NCI-H187 (cell line): Measurements from ENCODE around the gene WAPL.

Experiments
- DNase-seq, 2 experiments: peaks; one replicate each; lab custom pipeline; 2025; lab: John Stamatoyannopoulos, UW

WAPL gene

DNA sequence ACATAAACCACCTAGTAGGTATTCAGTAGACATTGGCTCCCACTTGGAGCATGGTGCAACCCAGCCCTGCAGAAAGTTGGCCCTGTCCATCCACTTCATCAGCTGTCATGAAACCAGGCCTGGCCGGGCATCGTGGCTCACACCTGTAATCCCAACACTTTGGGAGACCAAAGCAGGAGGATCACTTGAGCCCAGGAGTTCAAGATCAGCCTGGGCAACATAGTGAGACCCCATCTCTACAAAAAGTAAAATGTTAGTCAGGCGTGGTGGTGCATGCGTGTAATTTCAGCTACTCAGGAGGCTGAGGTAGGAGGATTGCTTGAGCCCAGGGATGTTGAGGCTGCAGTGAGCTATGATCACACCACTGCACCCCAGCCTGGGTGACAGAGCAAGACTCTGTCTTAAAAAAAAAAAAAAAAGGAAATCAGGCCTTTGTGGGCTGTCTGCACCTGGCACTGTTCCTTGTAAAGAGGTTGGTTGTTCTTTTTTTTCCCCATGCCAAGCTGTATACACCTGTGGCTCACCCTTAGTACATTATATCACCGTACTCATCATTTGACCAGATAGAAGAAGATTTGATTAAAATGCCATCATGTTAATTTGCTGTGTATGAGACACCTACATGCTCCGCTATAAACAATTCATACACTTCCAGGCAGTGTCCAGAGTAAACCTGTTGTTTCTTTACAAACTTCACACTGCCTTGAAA is 109.6 kb downstream of the WAPL start:
- DNase-seq, result no peak

DNA sequence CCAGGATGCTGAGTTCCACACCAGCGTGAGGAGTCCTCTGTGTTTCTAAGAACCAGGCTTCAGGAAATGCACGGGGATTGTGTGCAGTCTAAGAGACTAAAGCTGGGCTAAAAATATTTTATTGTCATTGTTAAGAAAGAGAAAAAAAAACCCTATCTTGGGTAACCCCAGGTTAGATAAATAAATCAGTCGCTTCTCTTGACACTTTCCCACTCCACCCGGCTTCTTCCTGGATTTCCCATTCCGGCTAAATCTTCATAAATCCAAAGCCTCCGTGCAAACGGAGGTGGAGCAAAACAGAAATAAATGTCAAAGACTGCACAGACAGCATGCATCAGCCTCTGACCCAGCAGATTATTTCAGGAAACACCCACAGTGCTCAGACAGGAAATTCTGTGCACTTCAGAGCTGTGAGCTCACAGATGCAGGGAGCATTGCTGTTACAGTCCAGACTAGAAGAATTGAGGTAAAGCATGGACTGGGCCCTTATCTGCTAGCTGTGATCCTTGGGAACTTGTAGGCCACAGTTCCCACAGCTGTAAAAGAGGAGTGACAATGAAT is 110.2 kb downstream of the WAPL start:
- DNase-seq, result no peak

- no peak for DNase-seq
Measured at GRCh38 chr10:86410542-86411124, 111.0 kb downstream of the WAPL start.

DNA sequence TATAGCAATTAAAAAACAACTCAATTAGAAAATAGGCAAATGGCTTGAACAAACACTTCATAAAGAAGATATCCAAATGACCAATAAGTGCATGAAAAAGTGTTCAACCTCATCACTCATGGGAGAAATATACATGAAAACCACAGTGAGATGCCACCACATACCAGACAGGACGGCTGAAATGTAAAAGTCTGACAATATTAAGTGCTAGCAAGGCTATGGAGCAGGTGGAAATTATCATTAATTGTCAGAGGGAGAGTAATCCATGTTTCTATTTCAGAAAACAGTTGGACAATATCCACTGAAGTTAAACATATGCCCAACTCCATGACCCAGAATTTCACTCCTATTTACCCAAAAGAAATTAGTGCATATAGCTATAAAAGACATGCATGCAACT is 112.4 kb downstream of the WAPL start:
- DNase-seq, result no peak

GRCh38 chr10:86403183-86403797 is 118.3 kb downstream of the WAPL start:
- no peak for DNase-seq

DNA sequence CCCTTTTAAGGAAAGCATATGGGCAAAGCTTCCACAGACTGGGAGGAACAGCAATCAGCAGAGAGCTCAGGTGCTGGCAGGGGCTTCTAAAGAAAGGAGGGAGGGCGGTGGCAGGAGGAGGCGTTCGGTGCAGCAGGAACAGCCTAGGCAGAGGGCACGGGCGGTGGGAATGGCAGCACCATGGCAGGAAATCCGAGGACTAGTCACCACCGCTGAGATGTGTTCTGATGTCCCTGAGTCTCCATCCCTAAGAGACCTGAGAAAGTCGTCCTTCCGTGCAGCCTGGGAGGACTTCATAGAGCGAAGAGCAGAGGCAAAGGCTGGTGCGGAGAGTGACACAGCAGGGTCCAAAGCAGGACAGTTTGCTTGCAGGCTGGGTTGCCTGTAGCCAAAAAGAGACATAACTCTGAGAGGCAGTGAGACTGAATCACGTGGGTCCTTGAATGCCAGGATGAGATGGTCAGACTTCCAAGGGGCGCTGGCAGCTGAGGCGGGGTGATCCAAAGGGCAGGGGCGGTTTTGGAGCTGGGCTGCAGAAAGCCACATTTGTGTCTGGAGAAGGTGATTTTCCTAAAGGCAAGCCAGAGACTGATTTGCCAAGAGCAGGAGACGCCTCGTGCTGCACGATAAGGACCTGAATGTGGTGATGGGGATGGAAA is 119.2 kb downstream of the WAPL start:
- DNase-seq, result no peak

DNA sequence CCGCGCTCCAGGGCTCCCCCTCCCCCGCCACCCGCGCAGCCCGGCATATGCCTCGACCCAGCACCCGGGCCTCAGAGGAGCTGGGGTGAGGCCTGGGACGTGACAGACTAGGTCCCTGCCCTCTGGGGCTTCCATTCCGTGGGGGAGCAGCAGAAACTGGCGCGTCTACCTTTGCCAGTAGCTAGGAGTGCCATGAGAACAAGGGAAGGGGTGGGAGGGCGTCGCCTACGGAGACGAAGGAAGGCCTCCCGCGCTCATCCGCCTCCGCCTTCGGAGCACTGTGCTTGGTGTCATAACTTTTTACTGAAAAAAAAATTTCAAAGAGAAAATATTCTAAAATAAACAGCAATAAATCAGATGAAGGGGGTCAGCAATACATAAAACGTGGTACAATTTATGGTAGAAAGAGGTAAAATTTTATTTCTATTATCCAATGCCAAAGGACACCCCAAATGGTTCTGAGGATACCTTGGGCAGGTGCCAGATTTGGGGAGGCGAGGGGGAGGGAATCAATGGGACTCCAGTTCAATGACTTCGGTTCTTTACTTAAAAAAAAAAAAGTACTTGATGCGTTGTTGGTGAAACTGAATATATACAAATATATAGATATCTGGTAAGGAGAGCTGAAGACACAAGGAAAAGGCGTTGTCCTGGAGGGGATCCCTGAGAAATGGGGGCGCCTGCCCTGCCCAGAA is 119.9 kb downstream of the WAPL start:
- DNase-seq, result no peak

DNA sequence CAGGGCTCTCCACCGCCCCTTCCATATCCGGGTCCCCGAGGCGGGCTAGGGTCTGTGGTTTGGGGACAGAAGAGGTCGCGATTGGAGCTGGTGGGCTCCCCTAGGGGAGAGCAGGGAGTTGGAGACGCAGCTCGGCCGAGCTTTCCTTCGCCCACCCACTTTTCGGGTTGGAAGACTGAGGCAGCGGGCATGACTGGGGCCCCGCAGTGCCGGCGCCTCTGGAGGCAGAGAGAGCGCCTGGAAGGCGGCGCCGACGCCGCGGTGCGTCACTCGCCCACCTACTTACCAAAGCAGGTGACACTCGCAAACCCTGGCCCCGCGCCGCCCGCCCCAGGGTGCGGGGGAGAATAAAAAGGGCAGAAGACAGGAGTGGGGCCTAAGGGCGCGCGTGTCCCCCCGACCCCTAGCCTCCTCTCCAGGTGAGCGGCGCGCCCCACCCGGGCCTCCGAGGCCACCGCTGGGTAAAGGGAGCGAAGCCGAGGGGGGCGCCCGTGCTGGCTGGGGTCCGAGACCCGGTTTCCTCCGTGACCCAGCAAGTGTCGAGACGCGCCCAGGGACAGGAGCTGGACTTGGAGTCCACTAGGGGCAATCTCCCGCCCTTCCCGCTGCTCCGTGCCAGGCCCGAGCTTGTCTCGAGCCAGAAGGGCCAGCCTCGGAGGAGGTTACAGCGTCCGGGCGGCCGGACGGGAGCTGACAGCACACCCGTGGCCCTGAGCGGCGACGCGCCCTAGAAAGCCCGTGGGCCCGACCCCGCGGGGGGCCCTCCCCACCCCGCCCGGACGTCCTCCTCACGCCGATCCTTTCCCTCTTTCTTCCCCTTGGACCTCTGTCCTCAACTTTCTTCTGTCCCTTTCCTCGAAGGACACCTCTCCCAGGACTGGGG is 120.6 kb downstream of the WAPL start:
- no peak for DNase-seq

DNA sequence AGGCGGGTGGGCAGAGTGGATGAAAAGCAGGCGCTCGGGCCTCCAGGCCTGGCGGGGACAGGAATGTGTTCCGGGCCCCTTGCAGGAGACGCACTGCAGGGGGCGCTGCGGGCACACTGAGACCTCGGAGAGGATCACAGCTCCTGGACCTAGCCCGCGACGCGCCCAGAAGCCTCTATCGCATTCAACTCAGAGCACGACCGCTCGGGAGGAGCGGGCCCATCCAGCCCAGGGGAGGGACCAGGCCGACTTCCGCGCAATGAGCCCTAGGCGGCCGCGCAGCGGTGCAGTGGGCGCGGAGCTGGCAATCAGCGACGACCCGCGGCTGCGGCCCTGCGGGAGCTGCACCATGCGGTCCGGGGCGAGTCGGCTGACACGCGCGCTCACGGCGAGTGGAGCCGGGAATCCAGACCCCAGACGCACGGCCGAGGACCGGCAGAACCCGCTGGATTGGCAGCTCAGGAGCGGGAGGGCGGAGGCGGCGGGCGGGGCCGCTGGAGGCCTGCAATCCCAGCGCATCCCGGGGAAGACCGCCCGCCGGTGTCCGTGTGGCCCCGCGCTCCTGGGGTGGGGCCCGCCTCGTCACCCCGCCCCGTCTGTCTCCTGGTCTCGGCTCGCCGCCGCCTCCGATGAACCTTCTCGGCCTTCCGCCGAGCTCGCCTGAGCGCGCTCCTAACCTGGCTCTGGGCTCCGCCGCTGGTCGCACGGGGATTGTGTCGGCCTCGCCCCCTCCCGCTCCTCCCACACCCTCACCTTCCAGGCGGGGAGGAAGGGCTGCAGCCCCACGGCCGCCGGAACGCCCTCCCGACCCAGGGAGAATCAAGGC is 121.5 kb downstream of the WAPL start:
- peak; percentile 54 to 60 for DNase-seq

DNA sequence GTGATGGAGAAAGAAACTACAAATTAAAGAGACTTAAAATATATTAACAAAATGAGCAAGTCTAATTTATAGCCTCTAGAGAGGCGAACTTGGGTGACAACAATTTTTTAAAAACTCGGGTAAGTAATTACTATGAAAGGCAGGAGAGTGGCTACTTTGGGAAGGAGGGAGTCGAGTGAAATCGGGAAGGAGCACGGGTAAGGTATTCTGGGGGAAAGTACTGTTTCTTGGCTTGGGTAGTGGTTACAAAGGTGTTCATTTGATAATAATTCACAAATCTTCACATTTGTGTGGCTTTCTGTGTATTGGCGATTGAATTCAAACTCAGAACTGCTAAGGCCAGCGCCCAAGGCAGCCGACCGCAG is 122.1 kb downstream of the WAPL start:
- no peak for DNase-seq

GRCh38 chr10:86397120-86397519 is 124.5 kb downstream of the WAPL start:
- DNase-seq, result no peak

DNA sequence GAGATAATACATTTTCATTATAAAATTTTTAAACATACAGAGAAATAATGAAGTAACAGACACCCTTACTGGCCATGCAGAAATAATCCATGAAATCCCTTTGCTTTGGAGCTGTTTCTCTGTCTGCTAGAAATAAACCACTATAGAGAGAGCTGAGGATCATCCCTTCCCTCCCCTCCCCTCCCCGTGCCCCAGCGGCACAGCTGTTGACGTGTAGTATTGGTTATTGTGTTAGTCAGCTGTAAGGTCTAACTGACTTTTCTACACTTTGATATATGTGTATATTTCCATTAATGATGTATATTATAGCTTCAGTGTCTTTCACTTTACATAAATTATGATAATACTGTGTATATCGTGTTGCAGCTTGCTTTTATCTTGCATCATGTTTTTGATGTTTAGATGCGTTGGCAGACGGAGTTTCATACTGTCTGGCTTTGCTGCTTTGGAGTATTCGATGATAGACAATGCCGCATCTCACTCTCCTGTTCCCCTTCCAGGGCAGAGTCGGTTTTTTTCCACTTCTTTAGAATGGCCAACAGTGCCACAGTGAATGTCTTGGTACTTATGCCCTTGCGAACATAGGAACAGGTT is 127.6 kb downstream of the WAPL start:
- DNase-seq, result no peak

DNA sequence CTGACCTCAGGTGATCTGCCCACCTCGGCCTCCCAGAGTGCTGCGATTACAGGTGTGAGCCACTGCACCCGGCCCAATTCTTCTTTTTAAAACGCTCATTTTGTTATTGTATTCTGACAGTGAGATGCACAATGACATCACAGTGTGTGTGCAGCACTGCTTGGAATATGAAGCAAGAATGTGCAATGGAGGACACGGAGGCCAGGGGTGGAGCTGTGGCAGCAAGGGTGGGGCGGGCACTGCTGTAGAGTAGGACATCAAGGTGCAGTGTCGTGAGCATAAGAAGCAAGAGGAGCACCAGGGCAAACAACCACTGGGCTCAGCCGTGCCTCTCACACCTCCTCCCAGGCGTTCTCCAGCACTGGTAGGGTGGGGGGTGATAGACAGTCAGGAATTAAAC is 128.2 kb downstream of the WAPL start:
- no peak for DNase-seq

DNA sequence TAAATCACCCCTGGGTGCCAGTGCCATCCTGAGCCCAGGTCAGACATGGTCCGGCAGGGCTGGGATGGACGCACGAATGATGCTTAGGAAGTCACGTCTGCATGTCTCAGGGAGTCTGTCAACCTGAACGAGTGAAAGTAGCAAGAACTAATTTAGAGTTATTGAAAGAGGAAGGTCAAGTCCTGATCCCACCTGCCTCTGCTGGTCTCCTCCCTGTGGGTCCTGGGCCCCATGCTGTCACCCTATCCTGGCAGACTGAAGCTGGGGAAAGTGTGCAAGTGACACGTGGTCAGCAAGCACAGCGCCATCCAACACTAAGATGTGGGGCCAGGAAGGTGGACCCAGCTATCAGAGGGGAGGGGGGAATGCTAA is 128.9 kb downstream of the WAPL start:
- DNase-seq, result no peak

DNA sequence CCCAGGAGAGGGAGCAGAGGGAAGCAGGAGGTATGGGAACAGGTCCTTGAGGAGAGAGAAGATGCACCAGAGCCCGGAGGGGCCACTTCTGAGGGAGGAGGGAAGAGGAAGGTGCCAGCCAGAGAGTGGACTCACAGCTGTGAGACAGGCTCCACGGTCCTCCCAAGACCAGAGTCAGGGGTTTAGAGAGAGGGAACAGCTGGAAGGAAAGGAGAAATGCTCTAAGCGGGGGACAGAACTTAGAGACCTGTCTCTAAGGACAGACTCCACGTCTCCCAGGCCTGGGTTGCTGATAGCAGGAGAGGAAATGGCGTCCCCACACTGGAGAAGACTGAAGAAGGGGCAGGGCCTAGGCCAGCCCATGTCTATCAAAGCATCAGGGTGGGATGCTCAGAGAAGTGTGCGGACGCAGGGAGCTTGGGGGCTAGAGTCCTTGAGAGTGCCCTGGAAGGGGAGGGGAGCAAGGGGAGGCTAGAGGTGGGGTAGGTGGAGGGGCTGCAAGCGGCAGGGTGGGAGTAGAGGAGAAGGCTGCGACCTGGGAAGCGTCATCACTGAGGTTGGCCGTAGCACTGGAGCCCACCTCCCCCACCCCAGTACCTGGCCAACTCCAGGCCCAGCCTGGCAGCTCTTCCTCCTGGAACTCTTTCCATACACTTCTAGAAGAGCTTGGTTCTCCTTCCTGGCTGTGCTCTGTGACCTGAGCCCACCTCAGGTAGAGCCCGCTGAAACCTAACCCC is 129.4 kb downstream of the WAPL start:
- no peak for DNase-seq

DNA sequence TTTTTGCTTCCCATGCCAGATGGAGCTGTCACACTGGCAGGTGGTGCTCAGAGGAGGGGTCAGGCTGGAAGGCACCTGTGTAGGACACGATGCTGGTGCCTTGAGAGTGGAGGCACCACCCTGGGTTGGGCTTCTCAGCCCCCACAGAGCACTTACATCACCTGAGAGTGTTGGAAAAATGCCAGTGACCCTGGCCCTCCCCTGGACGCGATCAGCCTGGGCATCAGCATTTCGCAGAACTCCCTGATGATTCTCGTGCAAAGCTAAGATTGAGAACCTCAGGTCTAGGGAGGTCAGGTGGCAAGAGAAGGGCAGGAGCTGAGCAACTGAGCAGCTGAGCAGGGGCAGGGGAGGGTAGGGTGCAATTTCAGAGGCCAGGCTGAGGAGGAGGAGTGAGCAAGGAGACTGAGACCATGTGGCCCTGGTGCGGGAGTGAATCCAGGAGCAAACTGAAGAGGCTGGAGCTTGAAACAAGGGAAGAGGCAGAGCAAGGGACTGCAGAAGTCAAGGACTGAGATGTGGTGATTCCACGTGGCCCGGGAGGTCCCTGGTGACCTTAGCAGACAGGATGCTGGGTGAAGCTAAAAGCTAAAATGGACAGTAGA is 130.3 kb downstream of the WAPL start:
- DNase-seq, result no peak

GRCh38 chr10:86390337-86391120 is 131.1 kb downstream of the WAPL start:
- no peak for DNase-seq
